GM13976 (cell line): ENCODE data around the gene CABCOCO1.
"Not testable (repeated sequence)": the region's sequence is repeated elsewhere in the genome, so short reads cannot be mapped to it uniquely, and the experiment has no call there.

Experiments used
- DNase-seq: peaks from one replicate; pipeline ENCODE4 v3.0.0; 2012; ENCODE audit warnings: low spot score
- CTCF ChIP-seq: IDR thresholded peaks from 2 replicates; pipeline ENCODE4 v1.5.1; 2012; ENCODE audit warnings: borderline replicate concordance, mild to moderate bottlenecking; ENCODE audit not compliant: insufficient read depth; ENCODE audit errors: extremely low read depth, missing control alignments, control extremely low read depth
- in situ Hi-C: fragments of 300-500 bp; cut with MboI; formaldehyde crosslinking; loops from one replicate; pipeline ENCODE4 v1.12.0; 2022; ENCODE audit warnings: low sequenced_read_pairs, mixed read lengths, inconsistent platforms; ENCODE audit not compliant: unreplicated experiment

Gene CABCOCO1

DNA sequence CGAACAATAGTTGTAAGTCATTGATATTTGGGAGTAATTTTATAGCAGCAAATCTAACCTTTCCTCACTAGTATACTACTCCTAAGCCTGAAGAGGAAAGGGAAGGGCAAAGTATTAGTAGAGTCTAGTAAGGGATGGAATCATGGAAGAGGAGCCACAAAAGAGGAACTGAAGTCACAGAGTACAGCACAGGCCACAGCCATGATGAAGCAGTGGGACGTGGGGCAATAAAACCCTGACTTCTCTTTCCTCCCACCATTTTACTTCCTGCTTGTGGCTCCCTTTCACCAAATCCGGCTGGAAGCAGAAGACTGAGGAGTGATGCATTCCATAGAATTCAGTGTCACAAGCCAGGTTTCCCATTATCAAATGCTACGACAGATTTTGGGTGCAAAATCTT, 58.7 kb downstream of the CABCOCO1 start:
- TF ChIP-seq CTCF: no peak
- in situ Hi-C loops: no loop called here

GRCh38 chr10:61725221-61725620, 62.5 kb downstream of the CABCOCO1 start:
- in situ Hi-C loops, DNase-seq: not testable (repeated sequence)

More for the DNA sequence above, 58.7 kb downstream of the CABCOCO1 start:
- no peak for DNase-seq

- in situ Hi-C loops: no loop called here
- no peak for TF ChIP-seq CTCF
- DNase-seq: no peak
These were observed 66.9 kb downstream of the CABCOCO1 start for GRCh38 chr10:61729596-61729995.

DNA sequence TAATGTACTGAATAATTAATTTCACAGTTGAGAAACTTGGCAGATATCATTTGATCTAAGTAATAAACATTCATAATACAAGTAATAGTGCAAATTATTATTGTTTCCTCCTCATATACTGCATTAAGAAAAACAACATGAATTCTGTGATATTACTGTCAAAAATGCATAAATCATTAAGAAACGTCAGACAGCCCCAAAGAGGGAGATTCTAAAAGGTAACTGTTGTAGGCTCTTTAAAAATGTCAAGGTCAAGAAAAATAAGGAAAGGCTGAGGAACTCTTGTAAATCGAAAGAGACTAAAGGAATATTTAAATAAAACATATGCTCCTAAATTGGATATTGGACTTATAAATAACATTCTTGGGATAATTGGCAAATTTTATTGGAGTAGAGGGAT, 67.9 kb downstream of the CABCOCO1 start:
- in situ Hi-C loops: no loop called here
- DNase-seq: no peak
- no peak for TF ChIP-seq CTCF

GRCh38 chr10:61731638-61732037, 68.9 kb downstream of the CABCOCO1 start:
- in situ Hi-C loops: no loop called here
- TF ChIP-seq CTCF: no peak

DNA sequence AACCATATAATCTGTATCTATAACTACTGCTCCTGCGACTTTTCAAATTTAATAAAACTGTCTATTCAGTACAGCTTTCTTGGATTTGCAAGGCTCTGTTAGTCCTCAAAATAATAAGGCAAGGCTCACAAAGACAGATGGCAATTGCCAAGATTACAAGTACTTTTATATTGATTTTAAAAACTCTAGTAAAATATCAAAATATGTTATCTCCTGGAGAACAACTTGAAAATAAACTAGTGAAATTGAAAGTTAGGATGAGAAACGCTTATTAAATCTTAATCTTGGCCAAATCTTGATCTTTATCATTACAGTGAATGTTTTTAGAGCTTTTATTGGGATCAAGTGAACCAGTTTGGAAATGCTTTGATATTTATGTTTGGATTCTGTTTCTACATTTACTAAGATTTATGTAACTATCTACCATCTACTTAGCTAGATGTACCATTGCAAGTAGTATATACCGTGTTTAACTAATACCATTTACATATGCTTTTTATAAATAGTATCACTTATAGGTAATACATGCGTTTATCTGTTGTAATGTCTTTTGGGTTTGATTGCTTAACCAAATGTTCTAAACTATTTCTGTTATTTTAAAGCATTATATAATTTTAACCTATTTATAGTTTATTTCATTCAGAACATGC, 70.0 kb downstream of the CABCOCO1 start:
- no peak for TF ChIP-seq CTCF
- in situ Hi-C loops: no loop called here
- no peak for DNase-seq

More at GRCh38 chr10:61731638-61732037, 68.9 kb downstream of the CABCOCO1 start:
- DNase-seq: no peak

- peak; percentile 8 for DNase-seq
- in situ Hi-C loops: no loop called here
- peak; percentile 23 for TF ChIP-seq CTCF
These were observed 70.7 kb downstream of the CABCOCO1 start for GRCh38 chr10:61733358-61733940.
